Measurements from ENCODE around the gene ZNF514.
"Not testable (repeated sequence)": the region's sequence is repeated elsewhere in the genome, so short reads cannot be mapped to it uniquely, and the experiment has no call there.

ZNF514 gene

DNA sequence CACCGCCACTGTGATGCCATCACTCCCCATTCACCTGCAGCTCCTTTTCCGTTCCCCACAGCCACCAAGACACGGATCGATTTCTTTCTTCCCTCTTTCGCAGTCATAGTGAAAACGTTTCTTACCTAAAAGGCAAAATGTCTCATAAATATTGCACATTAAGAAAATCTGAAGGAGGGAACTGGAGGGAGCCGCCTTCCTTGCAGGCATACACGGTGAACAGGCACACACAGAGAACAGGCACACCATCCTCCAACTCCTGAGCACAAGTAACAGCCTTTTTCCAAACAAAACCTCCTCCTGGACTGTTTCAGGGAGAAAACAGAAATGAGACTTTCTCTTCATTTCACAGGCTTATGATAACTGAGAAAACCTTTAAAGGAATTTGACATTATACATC is 55.0 kb downstream of the ZNF514 start:
- no peak for ATAC-seq
- Mint-ChIP-seq H3K9me3 (no peaks in the 10 kb centered on the region), H3K4me1 (no peaks in the 10 kb centered on the region), H3K27me3 (no peaks in the 10 kb centered on the region), H3K27ac (no peak overlapping the region), H3K4me3 (no peak overlapping the region)
- DNase-seq, result no peak

DNA sequence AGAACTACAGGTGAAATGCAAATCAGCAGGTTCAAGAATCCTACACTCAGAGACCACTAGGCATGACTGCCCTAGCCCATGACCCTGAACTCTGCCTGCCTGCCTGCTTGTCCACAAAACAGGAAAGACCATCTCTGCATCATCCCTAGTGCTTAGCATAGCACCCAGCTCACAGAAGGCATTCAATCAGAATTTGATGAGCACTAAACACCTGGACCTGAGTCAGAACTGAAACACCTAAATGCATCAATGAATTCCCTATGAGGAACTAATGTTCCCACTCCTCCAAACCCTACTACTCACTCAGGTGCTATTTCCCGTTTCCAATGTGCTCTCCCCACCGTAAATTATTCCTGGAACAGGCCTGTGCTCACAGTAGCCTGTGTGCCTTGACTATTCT is 59.7 kb downstream of the ZNF514 start:
- no peaks in the 10 kb centered on the region for H3K27me3 Mint-ChIP-seq
- no peak overlapping the region for H3K4me3 Mint-ChIP-seq
- H3K27ac Mint-ChIP-seq, result no peak overlapping the region
- H3K9me3 Mint-ChIP-seq, result no peaks in the 10 kb centered on the region
- ATAC-seq (no peak), DNase-seq (no peak)
- H3K4me1 Mint-ChIP-seq, result peaks cover 19% of the 10 kb centered on the region

DNA sequence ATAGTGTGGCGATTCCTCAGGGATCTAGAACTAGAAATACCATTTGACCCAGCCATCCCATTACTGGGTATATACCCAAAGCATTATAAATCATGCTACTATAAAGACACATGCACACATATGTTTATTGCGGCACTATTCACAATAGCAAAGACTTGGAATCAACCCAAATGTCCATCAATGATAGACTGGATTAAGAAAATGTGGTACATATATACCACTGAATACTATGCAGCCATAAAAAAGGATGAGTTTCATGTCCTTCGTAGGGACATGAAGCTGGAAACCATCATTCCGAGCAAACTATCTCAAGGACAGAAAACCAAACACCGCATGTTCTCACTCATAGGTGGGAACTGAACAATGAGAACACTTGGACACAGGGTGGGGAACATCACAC is 61.4 kb downstream of the ZNF514 start:
- not testable (repeated sequence) for H3K27me3 Mint-ChIP-seq, DNase-seq, H3K9me3 Mint-ChIP-seq, ATAC-seq, H3K27ac Mint-ChIP-seq, H3K4me3 Mint-ChIP-seq
- peaks cover 24% of the 10 kb centered on the region for H3K4me1 Mint-ChIP-seq
